Gastroesophageal sphincter (tissue), 4 donors: Measurements from ENCODE around the gene OLR1. TPM values are rescaled to one million over a fixed set of nuclear protein-coding genes. Genes with fewer than 3 reads are reported as not detected.
A peak's percentile ranks its signal among the peaks of the same experiment; 100 is the strongest.
"Not testable (repeated sequence)": the region's sequence is repeated elsewhere in the genome, so short reads cannot be mapped to it uniquely, and the experiment has no call there.

Experiments
- ATAC-seq: fragments of 150-250 bp; one replicate; pipeline ENCODE4 v1.9.1; 2016; ENCODE audit warnings: mild to moderate bottlenecking, moderate library complexity
- H3K27ac ChIP-seq, 4 donors: fragments of 200-600 bp; sonication (generic) in 3 of 4; 1 replicate in 3 of 4; 2 replicates in 1 of 4; pipeline ENCODE4 v1.5.1; 2016 to 2019
- H3K27me3 ChIP-seq: fragments of 200-600 bp; sonication (generic); one replicate; pipeline ENCODE4 v1.5.1; 2019
- H3K36me3 ChIP-seq, 2 donors: fragments of 200-600 bp; sonication (generic); one replicate each; pipeline ENCODE4 v1.5.1; 2019; ENCODE audit warnings: control low read depth in 1 of 2
- H3K4me1 ChIP-seq, 3 donors: fragments of 200-600 bp; sonication (generic); 1 replicate in 2 of 3; 2 replicates in 1 of 3; pipeline ENCODE4 v1.5.1; 2016 to 2019; ENCODE audit warnings: control low read depth in 2 of 3
- H3K4me3 ChIP-seq, 2 donors: fragments of 200-600 bp; sonication (generic); one replicate each; pipeline ENCODE4 v1.5.1; 2019; ENCODE audit warnings: mild to moderate bottlenecking in 1 of 2, moderate library complexity in 1 of 2
- H3K9me3 ChIP-seq, 3 donors: fragments of 200-600 bp; sonication (generic); one replicate each; pipeline ENCODE4 v1.5.1; 2017 to 2019; ENCODE audit warnings: control low read depth in 2 of 3
- CTCF ChIP-seq, 4 experiments: fragments of 200-600 bp in 2 of 4; fragments of 450-650 bp in 2 of 4; sonication (generic) in 1 of 4; IDR thresholded peaks; one replicate each; pipeline ENCODE4 v1.5.1; 2017 to 2019; ENCODE audit warnings: antibody characterized with exemption in 4 of 4, mild to moderate bottlenecking in 2 of 4, moderate library complexity in 2 of 4
- EP300 ChIP-seq: sonication (generic); formaldehyde crosslinking; IDR thresholded peaks from one replicate; pipeline ENCODE4 v1.6.1; 2017; ENCODE audit warnings: antibody characterized with exemption, mild to moderate bottlenecking
- POLR2A ChIP-seq, 2 donors: fragments of 450-650 bp; IDR thresholded peaks; one replicate each; pipeline ENCODE4 v1.6.1; 2017; ENCODE audit warnings: antibody characterized with exemption in 2 of 2, mild to moderate bottlenecking in 2 of 2, moderate library complexity in 1 of 2
- POLR2AphosphoS5 ChIP-seq: sonication (generic); formaldehyde crosslinking; IDR thresholded peaks from one replicate; pipeline ENCODE4 v1.6.1; 2017; ENCODE audit warnings: antibody characterized with exemption
- WGBS, 2 donors: methylation state at CpG; one replicate each; pipeline ENCODE4 v1.1.5; 2018; ENCODE audit warnings: low coverage in 1 of 2; 5-methylcytosine and 5-hydroxymethylcytosine counted together
- total RNA-seq, 4 donors: library from RNA; depleted of rRNA; stranded (reverse); fragments of >200 nt; gene quantifications; one replicate each; pipeline ENCODE4 v1.1.0, GENCODE V29; 2016

Gene OLR1
- total RNA-seq, 4 donors from 2014 or later: 0.39 to 6.5 (median 5.5) TPM; not detected in 1

- Histone ChIP-seq H3K9me3 (no peaks in the 10 kb centered on the region), H3K4me3 (peak overlapping the region; percentile 78 to 83), H3K27ac (peak overlapping the region; percentile 98 to 99 (median 98)), H3K4me1 (peaks cover 0 to 26% (median 0%) of the 10 kb centered on the region in 3 donors), H3K27me3 (no peaks in the 10 kb centered on the region), H3K36me3 (peaks cover 0 to 12% of the 10 kb centered on the region in 2 donors)
- TF ChIP-seq CTCF (IDR thresholded peaks at IDR 0.05) (no peak), EP300 (peak; percentile 82), POLR2A (IDR thresholded peaks at IDR 0.05) (peak in 1 of 2 donors; percentile 42), POLR2AphosphoS5 (peak; percentile 99)
- 0 to 42% methylated on average over 16 to 23 of the region's 40 CpGs for WGBS, 2 donors
- peak; percentile 93 for ATAC-seq
Measured at GRCh38 chr12:10211940-10212738, 40.2 kb upstream of the OLR1 start.

GRCh38 chr12:10211101-10211939 is 39.4 kb upstream of the OLR1 start:
- no peak for ATAC-seq
- H3K9me3 ChIP-seq: no peaks in the 10 kb centered on the region
- peak overlapping the region; percentile 98 to 99 (median 98) for H3K27ac ChIP-seq
- 90 to 93% methylated on average over 17 to 21 of the region's 25 CpGs for WGBS, 2 donors
- H3K27me3 ChIP-seq: no peaks in the 10 kb centered on the region
- H3K4me3 ChIP-seq: peak overlapping the region in 1 of 2 donors; percentile 83
- H3K4me1 ChIP-seq: peaks cover 0 to 17% (median 0%) of the 10 kb centered on the region in 3 donors
- TF ChIP-seq POLR2A (IDR thresholded peaks at IDR 0.05) (no peak), CTCF (IDR thresholded peaks at IDR 0.05) (no peak), POLR2AphosphoS5 (no peak), EP300 (no peak)
- peaks cover 0 to 6% of the 10 kb centered on the region in 2 donors for H3K36me3 ChIP-seq

GRCh38 chr12:10210225-10210624 is 38.3 kb upstream of the OLR1 start:
- H3K27me3 ChIP-seq: no peaks in the 10 kb centered on the region
- no peaks in the 10 kb centered on the region for H3K36me3 ChIP-seq
- WGBS, 2 donors: 95 to 97% methylated on average over 7 to 15 of the region's 15 CpGs
- H3K27ac ChIP-seq: no peak overlapping the region
- no peak overlapping the region for H3K4me3 ChIP-seq
- no peak for TF ChIP-seq POLR2A (IDR thresholded peaks at IDR 0.05)
- no peak for ATAC-seq
- H3K9me3 ChIP-seq: no peaks in the 10 kb centered on the region
- peaks cover 0 to 7% (median 0%) of the 10 kb centered on the region in 3 donors for H3K4me1 ChIP-seq

- ATAC-seq: no peak
- TF ChIP-seq POLR2AphosphoS5 (no peak), POLR2A (IDR thresholded peaks at IDR 0.05) (no peak), CTCF (IDR thresholded peaks at IDR 0.05) (no peak), EP300 (no peak)
- Histone ChIP-seq H3K4me1 (no peaks in the 10 kb centered on the region), H3K27me3 (no peaks in the 10 kb centered on the region), H3K27ac (no peak overlapping the region), H3K36me3 (no peaks in the 10 kb centered on the region), H3K9me3 (no peaks in the 10 kb centered on the region), H3K4me3 (no peak overlapping the region)
- WGBS, 2 donors: 10 to 71% methylated on average over 1 to 2 of the region's 2 CpGs
Measured at GRCh38 chr12:10207136-10207535, 35.2 kb upstream of the OLR1 start.

GRCh38 chr12:10205220-10205807 is 33.4 kb upstream of the OLR1 start:
- Histone ChIP-seq H3K9me3 (no peaks in the 10 kb centered on the region), H3K4me1 (no peaks in the 10 kb centered on the region), H3K36me3 (no peaks in the 10 kb centered on the region), H3K27ac (no peak overlapping the region), H3K4me3 (no peak overlapping the region), H3K27me3 (no peaks in the 10 kb centered on the region)
- no peak for ATAC-seq
- 83 to 97% methylated on average over 2 to 3 of the region's 3 CpGs for WGBS, 2 donors
- TF ChIP-seq POLR2AphosphoS5: no peak
- TF ChIP-seq CTCF (IDR thresholded peaks at IDR 0.05): no peak
- TF ChIP-seq POLR2A (IDR thresholded peaks at IDR 0.05): no peak

- WGBS, 2 donors: 92 to 100% methylated on average over 1 of the region's 2 CpGs
- not testable (repeated sequence) for H3K27ac ChIP-seq, ATAC-seq, H3K4me3 ChIP-seq, H3K27me3 ChIP-seq, H3K4me1 ChIP-seq, H3K36me3 ChIP-seq, H3K9me3 ChIP-seq
Measured at GRCh38 chr12:10204495-10204894, 32.6 kb upstream of the OLR1 start.
